Adrenal gland (tissue), 12 donors: ENCODE measurements around the gene PLAC8L1. TPM values are rescaled to one million over a fixed set of nuclear protein-coding genes. Genes with fewer than 3 reads are reported as not detected.

Source experiments
- DNase-seq, 7 donors: peaks; one replicate each; pipeline ENCODE4 v3.0.0-alpha.2; 2019 to 2020
- H3K27ac ChIP-seq, 5 donors: fragments of 200-600 bp; sonication (generic) in 4 of 5; 1 replicate in 3 of 5; 2 replicates in 2 of 5; pipeline versions ENCODE4 v1.5.1 to v1.8.0; 2016 to 2020; ENCODE audit warnings: mild to moderate bottlenecking in 1 of 5
- H3K27me3 ChIP-seq: fragments of 200-600 bp; 2 replicates; pipeline ENCODE4 v1.8.0; 2021
- H3K36me3 ChIP-seq, 2 donors: fragments of 200-600 bp; replicated peaks in 1 of 2; 1 replicate in 1 of 2; 2 replicates in 1 of 2; pipeline versions ENCODE4 v1.5.1 to v1.8.0; 2018 to 2022
- H3K4me1 ChIP-seq, 2 donors: fragments of 200-600 bp; replicated peaks in 1 of 2; 1 replicate in 1 of 2; 2 replicates in 1 of 2; pipeline versions ENCODE4 v1.5.1 to v1.8.0; 2018 to 2021
- H3K4me3 ChIP-seq, 4 donors: fragments of 200-600 bp; sonication (generic) in 3 of 4; one replicate each; pipeline ENCODE4 v1.5.1; 2016 to 2018
- H3K9me3 ChIP-seq, 3 donors: fragments of 200-600 bp; sonication (generic) in 1 of 3; replicated peaks in 1 of 3; 1 replicate in 2 of 3; 2 replicates in 1 of 3; pipeline versions ENCODE4 v1.5.1 to v1.8.0; 2016 to 2021
- CTCF ChIP-seq, 6 experiments: fragments of 450-650 bp in 4 of 6; fragments of 200-600 bp in 2 of 6; sonication (generic) in 1 of 6; IDR thresholded peaks; 1 replicate in 5 of 6; 2 replicates in 1 of 6; pipeline versions ENCODE4 v1.5.1 to v1.8.0; 2016 to 2021; ENCODE audit warnings: antibody characterized with exemption in 6 of 6, mild to moderate bottlenecking in 2 of 6, moderate library complexity in 1 of 6
- POLR2A ChIP-seq, 2 donors: fragments of 450-650 bp; IDR thresholded peaks; one replicate each; pipeline ENCODE4 v1.6.1; 2017; ENCODE audit warnings: antibody characterized with exemption in 2 of 2, mild to moderate bottlenecking in 2 of 2, moderate library complexity in 1 of 2
- WGBS, 4 donors: extraction: QIAGEN DNeasy Blood & Tissue Kit in 2 of 4; methylation state at CpG; one replicate each; pipeline versions ENCODE4 v1.1.5 to v1.1.7; 2013 to 2017; 5-methylcytosine and 5-hydroxymethylcytosine counted together
- intact Hi-C, 2 donors: fragments of 100-400 bp; cut with DNase I; formaldehyde crosslinking; loops; one replicate each; pipeline versions ENCODE4 v1.14.1 to v1.15.0; 2022 to 2023
- polyA plus RNA-seq, 3 donors: library from polyadenylated mRNA; stranded (reverse); fragments of 200-250 nt in 2 of 3; fragments of 350-450 nt in 1 of 3; fragmentation: Illumina TruSeq in 1 of 3; extraction: RNeasy Lipid Tissue Mini Kit (QIAGEN cat#74804) in 1 of 3; gene quantifications; one replicate each; pipeline ENCODE4 v1.2.3, GENCODE V29; 2013 to 2014
- total RNA-seq, 9 donors: library from RNA; depleted of rRNA in 4 of 9; stranded (reverse); fragments of >200 nt in 4 of 9; fragments of 120-200 nt in 1 of 9; fragmentation: NEBNext Ultra II Directional in 1 of 9; extraction: Animal tissue kit (Norgen Biotek cat#: 25700) in 1 of 9; gene quantifications; one replicate each; pipeline versions ENCODE4 v1.1.0 to v1.2.4, GENCODE V29; 2013 to 2023
- donor health status: healthy with polysubstance abuse.
- donor health status: Bipolar disorder and iron deficiency.
- donor health status: DM: yes; HTN: yes; CAD: no.
- donor health status: DM: no; HTN: no; CAD: no.
- donor health status: DM: no; HTN: no; CAD: no.
- donor health status: DM: yes; HTN: yes; CAD: no.

PLAC8L1 gene
- total and polyA plus RNA-seq, 12 donors = 0.37 to 1.2 (median 0.97) TPM; not detected in 7

DNA sequence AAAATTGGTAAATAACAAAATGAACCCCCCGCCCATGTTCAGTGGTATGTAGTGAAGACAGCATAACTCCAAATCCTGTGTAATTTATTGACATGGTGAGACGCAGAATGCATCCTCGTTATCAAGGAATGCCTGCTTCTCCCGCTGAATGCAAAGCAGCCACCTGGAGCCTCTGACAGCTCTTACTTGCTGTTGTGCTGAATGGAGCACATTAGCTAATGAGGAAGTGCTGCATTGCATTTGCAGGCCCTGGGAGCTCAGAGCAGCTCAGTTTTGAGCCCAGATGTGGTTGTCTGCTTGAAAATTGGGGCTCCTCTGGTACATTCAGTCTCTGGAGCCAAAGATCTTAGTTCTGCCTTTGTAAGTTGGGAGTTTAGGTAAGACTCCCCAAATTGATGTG lies 28.9 kb downstream of the PLAC8L1 start:
- 67 to 80% (median 73%) methylated on average over 3 to 4 of the region's 4 CpGs for WGBS, 4 donors
- no peak overlapping the region for H3K27ac ChIP-seq
- TF ChIP-seq POLR2A (IDR thresholded peaks at IDR 0.05) (no peak), CTCF (IDR thresholded peaks at IDR 0.05) (no peak)
- no peaks in the 10 kb centered on the region for H3K27me3 ChIP-seq
- H3K4me1 ChIP-seq = no peaks in the 10 kb centered on the region
- H3K4me3 ChIP-seq = no peak overlapping the region
- no peaks in the 10 kb centered on the region for H3K9me3 ChIP-seq
- no peak for DNase-seq
- intact Hi-C loops = no loop called here
- H3K36me3 ChIP-seq = no peaks in the 10 kb centered on the region

DNA sequence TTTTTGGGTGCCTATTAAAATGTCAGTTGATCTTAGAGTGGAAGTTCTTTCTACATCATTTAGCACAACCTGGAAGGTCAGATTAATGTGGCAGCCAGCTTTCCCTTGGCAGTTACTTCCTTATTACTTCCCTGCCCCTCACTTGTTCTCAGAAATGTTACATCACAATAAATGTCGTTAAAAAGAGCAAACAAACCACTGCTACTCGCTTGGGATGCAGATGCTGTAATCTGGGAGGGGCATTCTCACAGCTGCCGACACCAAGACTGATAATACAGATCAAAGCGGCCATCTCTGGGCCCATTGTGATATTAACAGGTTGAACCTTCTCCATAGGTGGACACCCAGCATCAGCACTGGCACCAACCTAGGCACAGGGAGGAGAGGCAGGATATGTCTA lies 29.3 kb downstream of the PLAC8L1 start:
- WGBS, 4 donors = 49 to 57% (median 52%) methylated on average over 4 of the region's 4 CpGs
- intact Hi-C loops = no loop called here
- H3K27me3 ChIP-seq = no peaks in the 10 kb centered on the region
- no peaks in the 10 kb centered on the region for H3K4me1 ChIP-seq
- no peak for TF ChIP-seq CTCF (IDR thresholded peaks at IDR 0.05)
- no peak for TF ChIP-seq POLR2A (IDR thresholded peaks at IDR 0.05)
- H3K27ac ChIP-seq = no peak overlapping the region
- no peaks in the 10 kb centered on the region for H3K9me3 ChIP-seq
- H3K36me3 ChIP-seq = no peaks in the 10 kb centered on the region
- DNase-seq = no peak
- H3K4me3 ChIP-seq = no peak overlapping the region

GRCh38 chr5:146073239-146073900 lies 32.0 kb downstream of the PLAC8L1 start:
- Histone ChIP-seq H3K4me1 (no peaks in the 10 kb centered on the region), H3K4me3 (no peak overlapping the region), H3K9me3 (no peaks in the 10 kb centered on the region), H3K27me3 (no peaks in the 10 kb centered on the region), H3K36me3 (no peaks in the 10 kb centered on the region), H3K27ac (no peak overlapping the region)
- WGBS, 4 donors = 48 to 58% (median 55%) methylated on average over 9 of the region's 9 CpGs
- no peak for DNase-seq
- no peak for TF ChIP-seq POLR2A (IDR thresholded peaks at IDR 0.05)
- TF ChIP-seq CTCF (IDR thresholded peaks at IDR 0.05) = no peak
- intact Hi-C loops = no loop called here

DNA sequence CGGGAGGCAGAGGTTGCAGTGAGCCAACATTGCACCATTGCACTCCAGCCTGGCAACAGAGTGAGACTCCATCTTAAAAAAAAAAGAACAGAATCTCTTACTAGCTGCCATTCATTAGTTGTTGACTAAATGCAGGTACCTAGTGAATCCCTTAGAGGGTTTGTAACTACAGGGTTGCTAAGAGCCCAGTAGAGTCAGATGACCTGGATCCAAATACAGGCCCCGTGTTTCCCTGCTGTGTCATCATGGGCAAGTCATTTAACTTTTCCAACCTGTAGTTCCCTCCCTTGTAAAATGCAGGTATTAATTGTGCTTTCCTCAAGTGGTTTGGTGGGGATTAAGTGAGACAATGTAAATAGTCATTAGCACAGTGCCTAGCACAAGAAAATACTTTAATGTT lies 32.8 kb downstream of the PLAC8L1 start:
- TF ChIP-seq POLR2A (IDR thresholded peaks at IDR 0.05) = no peak
- no peak for TF ChIP-seq CTCF (IDR thresholded peaks at IDR 0.05)
- H3K27me3 ChIP-seq = no peaks in the 10 kb centered on the region
- intact Hi-C loops = no loop called here
- H3K4me3 ChIP-seq = no peak overlapping the region
- 76 to 93% (median 91%) methylated on average over 2 of the region's 2 CpGs for WGBS, 4 donors
- no peaks in the 10 kb centered on the region for H3K36me3 ChIP-seq
- H3K4me1 ChIP-seq = no peaks in the 10 kb centered on the region
- no peaks in the 10 kb centered on the region for H3K9me3 ChIP-seq
- H3K27ac ChIP-seq = no peak overlapping the region
- no peak for DNase-seq
